ENCODE measurements around the gene PLAAT4. TPM values are rescaled to one million over a fixed set of nuclear protein-coding genes. Genes with fewer than 3 reads are reported as not detected.

Gene PLAAT4
- total RNA-seq, 6 experiments from 2014 or later = 0.43 to 1.9 (median 0.82) TPM; not detected in 1

DNA sequence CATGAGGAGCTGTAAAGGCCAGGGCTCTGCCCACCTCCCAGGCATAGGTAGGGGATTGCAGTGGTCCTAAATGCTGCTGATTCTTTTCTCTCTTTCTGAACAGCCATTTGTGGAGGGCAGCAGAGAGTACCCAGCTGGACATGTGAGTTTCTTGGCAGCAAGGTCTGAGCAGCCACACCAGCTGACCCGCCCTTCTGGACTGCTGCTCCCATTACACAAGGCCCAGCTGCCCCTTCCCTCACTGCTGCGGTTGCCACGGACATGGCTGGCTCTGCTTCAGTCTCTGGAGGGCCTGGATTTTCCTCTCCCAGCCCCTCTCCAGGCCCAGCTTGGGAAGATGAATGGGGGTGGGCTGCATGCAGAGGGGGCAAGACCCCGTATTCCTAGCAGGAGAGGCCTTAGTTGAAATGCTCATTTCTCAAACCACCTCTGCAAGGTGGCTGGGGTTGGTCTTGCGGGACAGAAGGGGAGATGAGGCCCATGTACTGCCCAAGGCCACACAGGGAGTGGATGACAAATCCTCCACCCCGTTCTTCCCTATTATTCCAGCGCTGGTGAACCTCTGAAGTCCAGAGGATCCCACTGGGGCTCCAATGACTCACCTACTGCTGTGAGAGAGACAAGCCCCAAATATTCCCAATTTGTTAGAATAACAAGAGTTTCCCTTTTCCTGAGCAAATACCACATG lies 26.1 kb upstream of the PLAAT4 start:
- no peaks in the 10 kb centered on the region for H3K4me1 Mint-ChIP-seq (ENCODE audit: low read depth)
- no peak overlapping the region for H3K27ac Mint-ChIP-seq
- H3K27me3 Mint-ChIP-seq (ENCODE audit: insufficient read depth) = peaks cover 24% of the 10 kb centered on the region
- no peak overlapping the region for H3K4me3 Mint-ChIP-seq
- TF ChIP-seq, protein P1, sequence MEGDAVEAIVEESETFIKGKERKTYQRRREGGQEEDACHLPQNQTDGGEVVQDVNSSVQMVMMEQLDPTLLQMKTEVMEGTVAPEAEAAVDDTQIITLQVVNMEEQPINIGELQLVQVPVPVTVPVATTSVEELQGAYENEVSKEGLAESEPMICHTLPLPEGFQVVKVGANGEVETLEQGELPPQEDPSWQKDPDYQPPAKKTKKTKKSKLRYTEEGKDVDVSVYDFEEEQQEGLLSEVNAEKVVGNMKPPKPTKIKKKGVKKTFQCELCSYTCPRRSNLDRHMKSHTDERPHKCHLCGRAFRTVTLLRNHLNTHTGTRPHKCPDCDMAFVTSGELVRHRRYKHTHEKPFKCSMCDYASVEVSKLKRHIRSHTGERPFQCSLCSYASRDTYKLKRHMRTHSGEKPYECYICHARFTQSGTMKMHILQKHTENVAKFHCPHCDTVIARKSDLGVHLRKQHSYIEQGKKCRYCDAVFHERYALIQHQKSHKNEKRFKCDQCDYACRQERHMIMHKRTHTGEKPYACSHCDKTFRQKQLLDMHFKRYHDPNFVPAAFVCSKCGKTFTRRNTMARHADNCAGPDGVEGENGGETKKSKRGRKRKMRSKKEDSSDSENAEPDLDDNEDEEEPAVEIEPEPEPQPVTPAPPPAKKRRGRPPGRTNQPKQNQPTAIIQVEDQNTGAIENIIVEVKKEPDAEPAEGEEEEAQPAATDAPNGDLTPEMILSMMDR (IDR thresholded peaks at IDR 0.05) = no peak
- H3K36me3 Mint-ChIP-seq (ENCODE audit: low read depth) = no peaks in the 10 kb centered on the region
- no peak for DNase-seq
- H3K9me3 Mint-ChIP-seq = no peaks in the 10 kb centered on the region

DNA sequence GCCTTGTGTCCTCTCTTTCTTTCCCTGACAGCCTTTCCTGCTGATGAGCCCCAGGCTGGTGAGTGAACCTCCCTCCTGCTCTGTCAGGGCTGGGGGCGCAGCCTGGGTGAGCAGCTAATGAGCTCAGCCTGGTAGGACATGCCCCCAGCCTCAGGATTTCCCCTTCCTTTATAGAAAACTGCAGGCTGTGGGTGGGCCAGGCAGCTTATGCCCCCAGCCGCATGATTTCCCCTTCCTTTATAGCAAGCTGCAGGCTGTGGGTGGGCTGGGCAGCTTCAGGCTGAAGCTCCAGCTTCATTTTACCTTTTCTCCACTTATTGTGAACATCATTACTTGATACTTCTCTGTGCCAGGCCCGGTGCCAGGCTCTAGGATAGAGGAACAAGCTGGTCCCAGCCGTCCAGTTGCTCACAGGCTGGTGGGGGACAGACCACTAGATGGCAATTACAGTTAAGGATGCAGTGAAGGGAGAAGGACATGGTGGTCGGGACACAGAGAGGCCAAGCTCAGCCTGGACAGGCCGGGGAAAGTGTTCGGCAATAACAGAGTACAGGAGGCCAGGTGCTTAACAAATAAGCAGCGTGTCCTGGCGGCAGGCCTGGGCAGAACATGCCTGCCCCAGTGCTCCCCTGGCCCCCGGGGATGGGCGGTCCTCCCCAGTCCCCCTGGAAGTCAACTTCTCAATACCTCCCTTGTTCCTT lies 25.4 kb upstream of the PLAAT4 start:
- H3K27ac Mint-ChIP-seq = no peak overlapping the region
- H3K4me1 Mint-ChIP-seq (ENCODE audit: low read depth) = no peaks in the 10 kb centered on the region
- no peaks in the 10 kb centered on the region for H3K36me3 Mint-ChIP-seq (ENCODE audit: low read depth)
- DNase-seq = no peak
- H3K4me3 Mint-ChIP-seq = no peak overlapping the region
- TF ChIP-seq, protein P1 (IDR thresholded peaks at IDR 0.05) = no peak
- no peaks in the 10 kb centered on the region for H3K9me3 Mint-ChIP-seq
- peaks cover 25% of the 10 kb centered on the region for H3K27me3 Mint-ChIP-seq (ENCODE audit: insufficient read depth)

DNA sequence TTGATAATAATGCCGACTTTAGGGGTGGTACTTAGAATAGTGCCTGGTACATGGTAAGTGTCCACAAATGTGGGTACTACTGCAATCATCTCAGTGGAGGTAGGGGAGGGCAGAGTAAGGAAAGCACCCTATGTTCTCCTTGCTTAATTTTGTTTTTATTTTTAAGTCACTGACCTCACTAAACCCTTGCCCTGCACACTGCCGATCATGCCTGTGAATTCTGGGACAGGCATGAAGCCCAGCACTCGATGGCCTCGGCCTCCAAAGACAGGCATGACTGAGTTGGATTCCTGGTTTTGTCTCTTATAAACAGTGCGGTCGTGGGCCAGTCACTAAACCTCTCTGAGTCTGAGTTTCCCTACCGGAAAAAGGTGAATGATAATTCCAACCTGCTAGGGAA lies 23.8 kb upstream of the PLAAT4 start:
- Mint-ChIP-seq H3K4me1 (ENCODE audit: low read depth) (no peaks in the 10 kb centered on the region; the same call in 1 of the 2 replicates), H3K36me3 (ENCODE audit: low read depth) (no peaks in the 10 kb centered on the region), H3K27me3 (ENCODE audit: insufficient read depth) (peaks cover 21% of the 10 kb centered on the region), H3K9me3 (no peaks in the 10 kb centered on the region), H3K27ac (no peak overlapping the region), H3K4me3 (no peak overlapping the region)
- no peak for DNase-seq
- TF ChIP-seq, protein P1 (IDR thresholded peaks at IDR 0.05) = no peak

DNA sequence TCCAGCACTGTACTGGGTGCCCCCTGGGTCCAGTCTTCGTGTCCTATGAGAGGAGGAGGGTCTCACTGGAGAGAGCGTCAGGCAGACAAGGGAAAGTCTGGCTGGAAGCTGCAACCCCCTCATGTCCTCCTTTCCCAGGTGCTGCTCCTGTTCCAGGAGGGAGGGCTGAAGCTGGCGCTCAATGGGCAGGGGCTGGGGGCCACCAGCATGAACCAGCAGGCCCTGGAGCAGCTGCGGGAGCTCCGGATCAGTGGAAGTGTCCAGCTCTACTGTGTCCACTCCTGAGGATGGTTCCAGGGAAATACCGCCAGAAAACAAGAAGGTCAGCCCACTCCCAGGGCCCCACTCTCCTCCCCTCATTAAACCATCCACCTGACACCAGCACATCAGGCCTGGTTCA lies 20.5 kb upstream of the PLAAT4 start:
- H3K4me3 Mint-ChIP-seq = no peak overlapping the region
- peaks cover 13% of the 10 kb centered on the region for H3K27me3 Mint-ChIP-seq (ENCODE audit: insufficient read depth)
- no peaks in the 10 kb centered on the region for H3K36me3 Mint-ChIP-seq (ENCODE audit: low read depth)
- no peak for DNase-seq
- H3K4me1 Mint-ChIP-seq (ENCODE audit: low read depth) = peaks cover 17% of the 10 kb centered on the region
- TF ChIP-seq, protein P1 (IDR thresholded peaks at IDR 0.05) = no peak
- H3K27ac Mint-ChIP-seq = no peak overlapping the region
- no peaks in the 10 kb centered on the region for H3K9me3 Mint-ChIP-seq

DNA sequence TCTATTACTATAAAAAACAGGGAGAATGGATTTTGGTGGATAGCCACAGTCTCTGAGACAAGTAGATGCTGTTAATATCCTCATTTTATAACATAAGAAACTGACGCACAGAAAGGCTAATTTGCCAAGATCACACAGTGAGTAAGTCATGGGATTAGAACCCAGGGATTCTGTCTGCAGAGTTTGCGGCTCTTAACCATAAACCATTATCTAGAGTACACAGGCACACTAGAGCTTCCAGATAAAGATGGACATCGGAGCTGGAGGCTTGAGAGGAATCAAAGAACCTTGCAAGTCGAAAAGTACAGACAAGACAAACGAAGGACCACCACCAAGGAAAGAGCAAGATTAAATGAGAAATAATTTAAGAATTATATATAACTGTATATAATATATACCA lies 19.5 kb upstream of the PLAAT4 start:
- TF ChIP-seq, protein P1 (IDR thresholded peaks at IDR 0.05) = no peak
- no peak for DNase-seq
- peaks cover 17% of the 10 kb centered on the region for H3K4me1 Mint-ChIP-seq (ENCODE audit: low read depth)
- no peaks in the 10 kb centered on the region for H3K36me3 Mint-ChIP-seq (ENCODE audit: low read depth)
- no peak overlapping the region for H3K4me3 Mint-ChIP-seq
- no peaks in the 10 kb centered on the region for H3K9me3 Mint-ChIP-seq
- peaks cover 7% of the 10 kb centered on the region for H3K27me3 Mint-ChIP-seq (ENCODE audit: insufficient read depth)
- H3K27ac Mint-ChIP-seq = no peak overlapping the region

Data from HFFc6 (cell line).